ENCODE results near the gene SH2D3C. TPM values are rescaled to one million over a fixed set of nuclear protein-coding genes. Genes with fewer than 3 reads are reported as not detected.

Gene SH2D3C
- total RNA-seq, 1 donor from 2014 or later = 85.3 TPM

- Histone ChIP-seq H3K4me1 (peaks cover 4% of the 10 kb centered on the region), H3K4me3 (no peak overlapping the region), H3K36me3 (no peaks in the 10 kb centered on the region), H3K9me3 (no peaks in the 10 kb centered on the region), H3K27me3 (no peaks in the 10 kb centered on the region), H3K27ac (no peak overlapping the region)
- no peak for DNase-seq
- ATAC-seq = no peak
- TF ChIP-seq CTCF (IDR thresholded peaks at IDR 0.05) = no peak
- intact Hi-C loops (cut with DNase I) = no loop called here
These were observed 77.7 kb downstream of the SH2D3C start for GRCh38 chr9:127700594-127701255.

GRCh38 chr9:127700140-127700539, 78.3 kb downstream of the SH2D3C start:
- intact Hi-C loops (cut with DNase I) = no loop called here
- no peak for TF ChIP-seq CTCF (IDR thresholded peaks at IDR 0.05)
- no peaks in the 10 kb centered on the region for H3K36me3 ChIP-seq
- no peak overlapping the region for H3K4me3 ChIP-seq
- H3K27me3 ChIP-seq = no peaks in the 10 kb centered on the region
- H3K27ac ChIP-seq = peak overlapping the region; percentile 86
- DNase-seq = no peak
- peaks cover 4% of the 10 kb centered on the region for H3K4me1 ChIP-seq
- no peak for ATAC-seq
- no peaks in the 10 kb centered on the region for H3K9me3 ChIP-seq

GRCh38 chr9:127698985-127699670, 79.3 kb downstream of the SH2D3C start:
- Histone ChIP-seq H3K27me3 (no peaks in the 10 kb centered on the region), H3K4me1 (peaks cover 4% of the 10 kb centered on the region), H3K36me3 (no peaks in the 10 kb centered on the region), H3K9me3 (no peaks in the 10 kb centered on the region), H3K4me3 (peak overlapping the region; percentile 43), H3K27ac (peak overlapping the region; percentile 86)
- intact Hi-C loops (cut with DNase I) = no loop called here
- ATAC-seq = peak; percentile 99
- peak; percentile 98 for DNase-seq
- TF ChIP-seq CTCF (IDR thresholded peaks at IDR 0.05) = no peak

GRCh38 chr9:127698386-127698785, 80.1 kb downstream of the SH2D3C start:
- no peaks in the 10 kb centered on the region for H3K27me3 ChIP-seq
- DNase-seq (no peak), ATAC-seq (no peak)
- peaks cover 4% of the 10 kb centered on the region for H3K4me1 ChIP-seq
- intact Hi-C loops (cut with DNase I) = no loop called here
- no peak for TF ChIP-seq CTCF (IDR thresholded peaks at IDR 0.05)
- H3K27ac ChIP-seq = peak overlapping the region; percentile 86
- no peak overlapping the region for H3K4me3 ChIP-seq
- H3K9me3 ChIP-seq = no peaks in the 10 kb centered on the region
- no peaks in the 10 kb centered on the region for H3K36me3 ChIP-seq

DNA sequence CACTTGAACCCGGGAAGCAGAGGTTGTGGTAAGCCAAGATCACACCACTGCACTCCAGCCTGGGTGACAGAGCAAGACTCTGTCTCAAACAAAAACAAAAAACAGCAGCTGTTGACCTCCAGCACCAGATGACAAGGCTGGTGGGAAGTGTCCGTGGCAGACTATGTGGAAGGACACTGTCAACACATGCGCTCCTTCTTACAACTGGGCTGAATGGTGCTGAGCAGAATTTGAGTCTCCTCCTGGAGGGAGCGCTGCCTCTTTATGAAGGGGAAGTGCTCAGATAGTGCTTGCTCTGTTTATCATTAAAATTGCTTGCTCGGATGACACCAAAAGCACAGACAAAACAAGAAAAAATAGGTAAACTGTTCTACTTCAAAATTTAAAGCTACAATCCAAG, 80.9 kb downstream of the SH2D3C start:
- TF ChIP-seq CTCF (IDR thresholded peaks at IDR 0.05) = no peak
- Histone ChIP-seq H3K4me1 (peaks cover 4% of the 10 kb centered on the region), H3K27me3 (no peaks in the 10 kb centered on the region), H3K9me3 (no peaks in the 10 kb centered on the region), H3K36me3 (peaks cover 3% of the 10 kb centered on the region), H3K4me3 (no peak overlapping the region), H3K27ac (no peak overlapping the region)
- intact Hi-C loops (cut with DNase I) = no loop called here
- ATAC-seq (no peak), DNase-seq (no peak)
